Stimulated activated naive CD4-positive, alpha-beta T cell (primary cell): ENCODE measurements around the gene ZNF101.

Experiments
- DNase-seq, 6 experiments: peaks; one replicate each; lab custom pipeline; 2025; lab: John Stamatoyannopoulos, UW

Gene ZNF101

GRCh38 chr19:19642506-19643157, 26.0 kb upstream of the ZNF101 start:
- DNase-seq, result peak in 2 of 6 experiments; percentile 26 to 54

- DNase-seq, result peak; percentile 79 to 93 (median 83)
Measured at GRCh38 chr19:19643158-19644053, 25.2 kb upstream of the ZNF101 start, which contains the start of gene GMIP. GMIP (minus strand) TSS chr19:19643657; CDS start chr19:19643529, 128 bp downstream.

GRCh38 chr19:19644054-19644388, 24.6 kb upstream of the ZNF101 start:
- no peak for DNase-seq

GRCh38 chr19:19645233-19645870, 23.3 kb upstream of the ZNF101 start:
- no peak for DNase-seq

- no peak for DNase-seq
Measured at GRCh38 chr19:19647037-19647835, 21.4 kb upstream of the ZNF101 start.

GRCh38 chr19:19649155-19649554, 19.5 kb upstream of the ZNF101 start:
- DNase-seq, result no peak

GRCh38 chr19:19649580-19649995, 19.1 kb upstream of the ZNF101 start:
- no peak for DNase-seq

GRCh38 chr19:19650331-19650730, 18.3 kb upstream of the ZNF101 start:
- DNase-seq, result no peak

GRCh38 chr19:19651076-19651475, 17.6 kb upstream of the ZNF101 start:
- DNase-seq, result no peak

GRCh38 chr19:19652482-19653295, 15.9 kb upstream of the ZNF101 start:
- no peak for DNase-seq

GRCh38 chr19:19653597-19654147, 15.0 kb upstream of the ZNF101 start:
- DNase-seq, result no peak

- DNase-seq, result no peak
Measured at GRCh38 chr19:19654441-19654840, 14.2 kb upstream of the ZNF101 start.

- no peak for DNase-seq
Measured at GRCh38 chr19:19655051-19655594, 13.5 kb upstream of the ZNF101 start.

- no peak for DNase-seq
Measured at GRCh38 chr19:19655641-19656343, 12.8 kb upstream of the ZNF101 start.

- no peak for DNase-seq
Measured at GRCh38 chr19:19656451-19657396, 11.9 kb upstream of the ZNF101 start.

GRCh38 chr19:19657397-19657783, 11.2 kb upstream of the ZNF101 start:
- no peak for DNase-seq

- DNase-seq, result no peak
Measured at GRCh38 chr19:19659646-19660245, 8.9 kb upstream of the ZNF101 start.

GRCh38 chr19:19661141-19661674, 7.4 kb upstream of the ZNF101 start:
- no peak for DNase-seq
